Limb (tissue), 2 donors: ENCODE measurements around the gene SHLD2.
"Not testable (repeated sequence)": the region's sequence is repeated elsewhere in the genome, so short reads cannot be mapped to it uniquely, and the experiment has no call there.

Experiments
- DNase-seq, 2 donors: peaks; one replicate each; pipeline ENCODE4 v3.0.0-alpha.2; 2016; ENCODE audit errors: extremely low spot score in 2 of 2

SHLD2 gene

GRCh38 chr10:87137478-87137877 lies 42.5 kb downstream of the SHLD2 start:
- not testable (repeated sequence) for DNase-seq

GRCh38 chr10:87142230-87143108 lies 47.5 kb downstream of the SHLD2 start:
- DNase-seq, result not testable (repeated sequence)

- not testable (repeated sequence) for DNase-seq
Measured at GRCh38 chr10:87143109-87143418, 48.1 kb downstream of the SHLD2 start.

DNA sequence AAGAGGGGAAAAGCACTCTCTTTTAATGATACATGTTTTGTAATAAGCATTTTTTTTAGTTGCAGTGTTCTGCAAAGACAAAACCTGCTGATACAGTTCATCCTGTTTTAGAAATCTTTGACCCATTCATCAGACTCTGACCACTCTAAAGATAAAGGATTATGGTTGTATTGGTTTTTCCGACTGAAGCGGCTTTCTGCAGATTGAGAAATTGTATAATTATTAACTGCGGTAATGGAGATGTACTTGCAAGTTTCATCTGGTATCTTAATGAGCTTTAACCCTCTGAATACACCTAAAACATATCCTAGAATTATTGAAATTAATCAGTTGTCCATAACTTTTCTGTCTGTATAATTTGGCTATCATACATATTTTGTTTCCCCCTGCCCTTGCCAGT lies 50.6 kb downstream of the SHLD2 start:
- not testable (repeated sequence) for DNase-seq

DNA sequence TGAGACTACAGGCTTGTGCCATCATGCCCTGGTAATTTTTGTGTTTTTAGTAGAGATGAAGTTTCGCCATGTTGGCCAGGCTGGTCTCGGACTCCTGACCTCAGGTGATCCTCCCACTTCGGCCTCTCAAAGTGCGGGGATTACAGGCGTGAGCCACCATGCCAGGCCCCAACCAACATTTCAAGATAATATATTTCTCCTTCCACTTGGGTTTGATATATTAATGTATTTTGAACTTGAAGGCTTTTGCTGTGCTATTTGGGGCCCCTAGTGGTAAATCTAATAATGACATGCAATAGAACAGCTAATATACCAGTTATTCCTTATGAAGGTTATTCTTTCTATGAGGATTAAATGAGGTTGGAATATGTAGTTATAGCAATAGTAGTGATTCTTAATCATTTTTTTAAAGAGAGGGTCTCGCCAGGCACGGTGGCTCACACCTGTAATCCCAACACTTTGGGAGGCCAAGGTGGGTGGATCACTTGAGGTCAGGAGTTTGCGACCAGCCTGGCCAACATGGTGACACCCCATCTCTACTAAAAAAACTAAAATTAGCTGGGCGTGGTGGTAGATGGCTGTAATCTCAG lies 54.1 kb downstream of the SHLD2 start:
- DNase-seq, result not testable (repeated sequence)

GRCh38 chr10:87151516-87151915 lies 56.5 kb downstream of the SHLD2 start:
- not testable (repeated sequence) for DNase-seq

- not testable (repeated sequence) for DNase-seq
Measured at GRCh38 chr10:87156841-87157240, 61.8 kb downstream of the SHLD2 start.

GRCh38 chr10:87157821-87158220 lies 62.8 kb downstream of the SHLD2 start:
- DNase-seq, result not testable (repeated sequence)

GRCh38 chr10:87162703-87163293 lies 67.8 kb downstream of the SHLD2 start:
- DNase-seq, result not testable (repeated sequence)

DNA sequence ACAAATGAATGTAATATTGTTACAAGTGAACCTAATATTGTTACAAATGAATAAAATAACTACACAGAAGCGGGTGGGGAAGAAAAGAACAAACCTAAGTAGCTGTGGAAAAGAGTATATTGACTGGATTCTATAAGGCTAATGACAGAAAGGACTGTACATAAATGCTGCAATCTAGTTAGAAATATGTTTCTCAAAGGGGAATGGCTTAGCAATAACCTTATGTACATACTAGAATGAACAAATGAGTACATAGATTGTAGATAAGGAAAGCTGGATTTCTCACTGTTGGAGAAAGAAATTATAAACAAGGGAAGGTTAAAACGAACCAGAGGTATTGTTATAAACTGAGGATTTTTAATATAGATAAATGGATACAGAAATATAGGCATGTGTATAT lies 68.4 kb downstream of the SHLD2 start:
- not testable (repeated sequence) for DNase-seq

- not testable (repeated sequence) for DNase-seq
Measured at GRCh38 chr10:87169857-87170256, 74.9 kb downstream of the SHLD2 start.

DNA sequence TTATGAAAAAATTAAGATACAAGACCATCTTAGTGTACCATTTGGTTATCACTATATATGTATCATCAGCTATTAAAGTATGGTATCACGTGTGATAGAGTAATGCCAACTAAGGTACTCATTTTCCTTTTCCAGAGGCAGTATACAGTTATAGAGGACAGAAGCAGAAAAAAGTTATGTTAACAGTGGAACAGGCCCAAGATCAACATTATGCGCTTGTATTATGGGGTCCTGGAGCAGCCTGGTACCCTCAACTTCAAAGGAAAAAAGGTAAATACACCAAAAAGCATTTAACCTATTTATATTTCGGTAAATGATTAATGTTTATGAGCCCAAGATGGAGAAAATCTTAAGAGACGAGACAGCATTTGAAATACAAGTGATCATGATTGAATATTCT lies 75.7 kb downstream of the SHLD2 start:
- not testable (repeated sequence) for DNase-seq

- not testable (repeated sequence) for DNase-seq
Measured at GRCh38 chr10:87171670-87172069, 76.7 kb downstream of the SHLD2 start.

- DNase-seq, result not testable (repeated sequence)
Measured at GRCh38 chr10:87172178-87172577, 77.2 kb downstream of the SHLD2 start.

DNA sequence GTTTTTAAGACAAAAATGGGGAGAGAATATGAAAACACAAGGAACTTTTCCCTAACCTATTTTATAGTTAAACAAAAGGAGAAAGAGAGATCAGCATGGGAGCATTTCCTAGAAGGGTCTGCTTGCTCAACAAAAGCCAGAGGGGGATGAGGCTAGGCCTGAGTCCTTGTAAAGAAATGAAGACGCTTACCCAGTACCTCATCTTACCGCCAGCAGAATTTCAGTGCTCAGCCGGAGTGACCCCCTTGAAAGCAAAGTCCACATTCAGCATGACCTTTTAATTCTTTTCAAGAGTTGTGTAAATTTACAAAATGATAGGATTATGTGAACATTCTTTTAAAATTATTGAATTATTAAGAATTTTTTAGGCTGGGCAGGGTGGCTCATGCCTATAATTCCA lies 82.6 kb downstream of the SHLD2 start:
- DNase-seq, result not testable (repeated sequence)

GRCh38 chr10:87184421-87184820 lies 89.4 kb downstream of the SHLD2 start:
- not testable (repeated sequence) for DNase-seq

DNA sequence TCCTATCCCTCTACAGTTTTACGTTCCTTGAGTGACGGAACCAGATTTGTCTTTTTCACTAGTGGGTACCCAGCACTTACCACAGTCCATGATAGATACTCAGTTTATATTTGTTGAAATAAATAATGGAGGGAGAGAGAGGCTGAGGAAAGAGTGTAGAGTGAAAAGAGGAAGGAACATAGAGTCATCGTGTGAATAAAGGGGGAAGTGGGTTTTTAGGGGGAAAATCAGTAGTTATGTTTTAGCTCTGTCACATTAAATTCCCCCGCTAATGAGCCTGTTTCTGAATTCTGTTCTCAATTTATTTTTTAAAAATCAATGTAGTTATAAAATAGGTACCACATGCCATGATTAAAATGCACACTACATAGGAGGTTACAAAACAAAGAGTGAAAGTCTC lies 91.0 kb downstream of the SHLD2 start:
- DNase-seq, result not testable (repeated sequence)

DNA sequence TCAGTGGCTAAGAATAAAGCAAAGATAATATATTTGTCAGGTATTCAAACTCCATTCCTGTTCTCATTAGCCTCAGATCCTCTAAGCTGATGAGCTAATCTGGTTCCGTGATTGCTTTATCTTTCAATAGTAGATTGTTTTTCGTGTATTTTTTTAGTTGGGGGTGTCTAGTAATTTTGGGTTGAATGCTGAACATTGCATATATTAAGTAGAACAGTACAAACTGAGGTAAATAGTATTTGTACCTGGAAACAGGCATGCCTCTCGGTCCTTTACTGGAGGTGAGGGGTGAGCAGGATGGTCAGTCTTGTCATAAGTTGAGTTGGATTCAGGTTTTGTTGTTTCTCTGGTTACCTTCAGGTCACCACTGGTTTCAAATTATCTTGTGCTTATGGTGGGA lies 92.6 kb downstream of the SHLD2 start:
- not testable (repeated sequence) for DNase-seq

GRCh38 chr10:87191841-87192240 lies 96.8 kb downstream of the SHLD2 start:
- DNase-seq, result not testable (repeated sequence)

DNA sequence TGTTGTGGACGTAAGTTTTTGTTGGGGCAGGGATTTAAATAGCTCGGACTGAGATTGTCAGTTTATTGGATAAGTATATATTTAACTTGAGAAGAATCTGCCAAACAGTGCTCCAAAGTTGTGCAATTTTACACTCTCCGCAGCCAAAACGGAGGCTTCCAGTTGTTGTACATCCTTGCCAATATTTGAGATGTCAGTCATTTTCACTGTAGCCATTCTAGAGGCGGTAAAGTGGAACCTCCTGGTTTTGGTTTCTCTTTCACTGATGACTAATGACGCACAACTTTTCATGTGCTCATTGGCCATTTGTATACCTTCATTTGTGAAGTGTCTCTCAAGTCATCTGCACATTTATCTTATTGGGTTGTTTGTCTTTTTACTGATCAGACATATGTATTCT lies 105.9 kb downstream of the SHLD2 start:
- not testable (repeated sequence) for DNase-seq

DNA sequence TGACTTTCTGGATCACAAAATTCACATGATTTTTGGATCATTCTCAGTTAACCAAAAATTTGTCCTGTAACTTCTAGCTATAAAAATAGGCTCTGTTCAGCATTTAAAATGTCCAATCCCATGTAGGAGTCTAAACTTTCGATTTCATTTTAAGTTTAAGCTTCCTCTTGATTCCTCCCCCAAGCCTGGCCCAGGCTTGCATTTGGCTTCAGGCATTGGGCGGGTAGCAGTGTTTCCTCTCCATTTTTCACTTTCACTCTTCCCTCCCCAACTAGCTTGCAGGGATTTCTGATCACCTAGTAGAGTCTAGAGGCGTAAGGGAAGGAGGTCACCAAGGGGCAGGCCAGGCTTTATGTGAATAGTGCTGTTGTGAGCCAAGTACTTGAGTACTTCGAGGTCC lies 109.8 kb downstream of the SHLD2 start:
- DNase-seq, result not testable (repeated sequence)

DNA sequence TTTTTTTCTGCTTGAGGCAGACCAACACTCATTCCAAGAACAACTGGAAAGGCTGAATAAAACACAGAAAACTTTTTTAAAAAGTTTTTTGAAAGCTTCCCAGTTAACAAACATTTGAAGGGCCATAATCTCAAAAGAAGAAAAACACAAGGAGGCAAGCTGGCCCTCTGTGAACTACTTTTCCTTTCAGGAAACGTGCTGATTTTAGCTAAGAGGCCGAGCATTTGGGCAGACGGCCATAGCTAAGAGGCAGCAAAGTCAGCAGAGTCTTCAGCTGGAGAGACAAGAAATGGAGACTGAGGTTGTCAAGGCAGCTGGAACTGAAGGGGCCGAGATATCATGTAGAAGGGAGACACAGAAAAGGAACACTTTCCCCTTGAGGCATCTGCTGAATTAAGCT lies 111.9 kb downstream of the SHLD2 start:
- not testable (repeated sequence) for DNase-seq
